SK-N-SH (cell line): ENCODE results near the gene SHISAL1.

Source experiments
- EP300 ChIP-seq, 2 experiments: IDR thresholded peaks; 2 replicates each; pipeline versions ENCODE4 v1.4.0 to v1.6.1; 2012; ENCODE audit warnings: borderline replicate concordance in 1 of 2, low read depth in 1 of 2, low read length in 1 of 2
- TF ChIP-seq, protein P1 (sequence below): fragments of 200-600 bp; sonication (generic); IDR thresholded peaks from 2 replicates; pipeline ENCODE4 v1.6.1; 2017; ENCODE audit warnings: antibody characterized with exemption, mild to moderate bottlenecking, moderate library complexity
- TF ChIP-seq, protein P2 (sequence below): IDR thresholded peaks from 2 replicates; pipeline ENCODE4 v1.6.1; 2012; ENCODE audit warnings: mild to moderate bottlenecking, low read depth, low read length, moderate library complexity

GRCh38 chr22:44305455-44305854 is 7.3 kb downstream of the SHISAL1 start:
- no peak for TF ChIP-seq EP300 (IDR thresholded peaks at IDR 0.05; ENCODE audit: borderline replicate concordance in 1 of 2, low read depth in 1 of 2, low read length in 1 of 2)
- TF ChIP-seq, protein P1, sequence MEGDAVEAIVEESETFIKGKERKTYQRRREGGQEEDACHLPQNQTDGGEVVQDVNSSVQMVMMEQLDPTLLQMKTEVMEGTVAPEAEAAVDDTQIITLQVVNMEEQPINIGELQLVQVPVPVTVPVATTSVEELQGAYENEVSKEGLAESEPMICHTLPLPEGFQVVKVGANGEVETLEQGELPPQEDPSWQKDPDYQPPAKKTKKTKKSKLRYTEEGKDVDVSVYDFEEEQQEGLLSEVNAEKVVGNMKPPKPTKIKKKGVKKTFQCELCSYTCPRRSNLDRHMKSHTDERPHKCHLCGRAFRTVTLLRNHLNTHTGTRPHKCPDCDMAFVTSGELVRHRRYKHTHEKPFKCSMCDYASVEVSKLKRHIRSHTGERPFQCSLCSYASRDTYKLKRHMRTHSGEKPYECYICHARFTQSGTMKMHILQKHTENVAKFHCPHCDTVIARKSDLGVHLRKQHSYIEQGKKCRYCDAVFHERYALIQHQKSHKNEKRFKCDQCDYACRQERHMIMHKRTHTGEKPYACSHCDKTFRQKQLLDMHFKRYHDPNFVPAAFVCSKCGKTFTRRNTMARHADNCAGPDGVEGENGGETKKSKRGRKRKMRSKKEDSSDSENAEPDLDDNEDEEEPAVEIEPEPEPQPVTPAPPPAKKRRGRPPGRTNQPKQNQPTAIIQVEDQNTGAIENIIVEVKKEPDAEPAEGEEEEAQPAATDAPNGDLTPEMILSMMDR: no peak
- TF ChIP-seq, protein P2, sequence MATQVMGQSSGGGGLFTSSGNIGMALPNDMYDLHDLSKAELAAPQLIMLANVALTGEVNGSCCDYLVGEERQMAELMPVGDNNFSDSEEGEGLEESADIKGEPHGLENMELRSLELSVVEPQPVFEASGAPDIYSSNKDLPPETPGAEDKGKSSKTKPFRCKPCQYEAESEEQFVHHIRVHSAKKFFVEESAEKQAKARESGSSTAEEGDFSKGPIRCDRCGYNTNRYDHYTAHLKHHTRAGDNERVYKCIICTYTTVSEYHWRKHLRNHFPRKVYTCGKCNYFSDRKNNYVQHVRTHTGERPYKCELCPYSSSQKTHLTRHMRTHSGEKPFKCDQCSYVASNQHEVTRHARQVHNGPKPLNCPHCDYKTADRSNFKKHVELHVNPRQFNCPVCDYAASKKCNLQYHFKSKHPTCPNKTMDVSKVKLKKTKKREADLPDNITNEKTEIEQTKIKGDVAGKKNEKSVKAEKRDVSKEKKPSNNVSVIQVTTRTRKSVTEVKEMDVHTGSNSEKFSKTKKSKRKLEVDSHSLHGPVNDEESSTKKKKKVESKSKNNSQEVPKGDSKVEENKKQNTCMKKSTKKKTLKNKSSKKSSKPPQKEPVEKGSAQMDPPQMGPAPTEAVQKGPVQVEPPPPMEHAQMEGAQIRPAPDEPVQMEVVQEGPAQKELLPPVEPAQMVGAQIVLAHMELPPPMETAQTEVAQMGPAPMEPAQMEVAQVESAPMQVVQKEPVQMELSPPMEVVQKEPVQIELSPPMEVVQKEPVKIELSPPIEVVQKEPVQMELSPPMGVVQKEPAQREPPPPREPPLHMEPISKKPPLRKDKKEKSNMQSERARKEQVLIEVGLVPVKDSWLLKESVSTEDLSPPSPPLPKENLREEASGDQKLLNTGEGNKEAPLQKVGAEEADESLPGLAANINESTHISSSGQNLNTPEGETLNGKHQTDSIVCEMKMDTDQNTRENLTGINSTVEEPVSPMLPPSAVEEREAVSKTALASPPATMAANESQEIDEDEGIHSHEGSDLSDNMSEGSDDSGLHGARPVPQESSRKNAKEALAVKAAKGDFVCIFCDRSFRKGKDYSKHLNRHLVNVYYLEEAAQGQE: no peak
